Endothelial cell (in vitro differentiated cells): Measurements from ENCODE around the gene E2F8. TPM values are rescaled to one million over a fixed set of nuclear protein-coding genes. Genes with fewer than 3 reads are reported as not detected.

Source experiments
- DNase-seq: peaks from one replicate; pipeline ENCODE4 v3.0.0; 2021; ENCODE audit warnings: low spot score
- H3K27ac Mint-ChIP-seq: one replicate; pipeline ENCODE4 v1.8.0; 2021; ENCODE audit warnings: mixed read lengths, inconsistent platforms; ENCODE audit not compliant: unreplicated experiment
- H3K27me3 Mint-ChIP-seq: one replicate; pipeline ENCODE4 v1.8.0; 2021; ENCODE audit warnings: mild to moderate bottlenecking, moderate library complexity, mixed read lengths, inconsistent platforms; ENCODE audit not compliant: unreplicated experiment
- H3K36me3 Mint-ChIP-seq: one replicate; pipeline ENCODE4 v1.8.0; 2021; ENCODE audit warnings: mild to moderate bottlenecking, low read depth, mixed read lengths, inconsistent platforms; ENCODE audit not compliant: unreplicated experiment
- H3K4me1 Mint-ChIP-seq: one replicate; pipeline ENCODE4 v1.8.0; 2021; ENCODE audit warnings: mild to moderate bottlenecking, mixed read lengths, inconsistent platforms; ENCODE audit not compliant: unreplicated experiment
- H3K4me3 Mint-ChIP-seq: one replicate; pipeline ENCODE4 v1.8.0; 2021; ENCODE audit warnings: mild to moderate bottlenecking, mixed read lengths, inconsistent platforms; ENCODE audit not compliant: unreplicated experiment
- H3K9me3 Mint-ChIP-seq: one replicate; pipeline ENCODE4 v1.8.0; 2021; ENCODE audit warnings: mixed read lengths, inconsistent platforms; ENCODE audit not compliant: unreplicated experiment
- CTCF ChIP-seq: fragments of 200-600 bp; sonication (generic); IDR thresholded peaks from one replicate; pipeline ENCODE4 v1.5.0; 2021; ENCODE audit warnings: antibody characterized with exemption; ENCODE audit not compliant: unreplicated experiment
- total RNA-seq: library from RNA; stranded (reverse); fragmentation: NEBNext Ultra II Directional; extraction: Animal tissue kit (Norgen Biotek cat#: 25700); gene quantifications from one replicate; pipeline ENCODE4 v1.2.1, GENCODE V29; 2021; ENCODE audit not compliant: unreplicated experiment

Gene E2F8
- total RNA-seq, 1 donor from 2014 or later, result 0.92 TPM

- Mint-ChIP-seq H3K27me3 (peaks cover 2% of the 10 kb centered on the region), H3K9me3 (no peaks in the 10 kb centered on the region), H3K4me1 (peaks cover 13% of the 10 kb centered on the region), H3K4me3 (no peak overlapping the region), H3K27ac (no peak overlapping the region), H3K36me3 (no peaks in the 10 kb centered on the region)
- TF ChIP-seq CTCF, result no peak
- no peak for DNase-seq
Observed at GRCh38 chr11:19252394-19253152, 11.8 kb upstream of the E2F8 start.

DNA sequence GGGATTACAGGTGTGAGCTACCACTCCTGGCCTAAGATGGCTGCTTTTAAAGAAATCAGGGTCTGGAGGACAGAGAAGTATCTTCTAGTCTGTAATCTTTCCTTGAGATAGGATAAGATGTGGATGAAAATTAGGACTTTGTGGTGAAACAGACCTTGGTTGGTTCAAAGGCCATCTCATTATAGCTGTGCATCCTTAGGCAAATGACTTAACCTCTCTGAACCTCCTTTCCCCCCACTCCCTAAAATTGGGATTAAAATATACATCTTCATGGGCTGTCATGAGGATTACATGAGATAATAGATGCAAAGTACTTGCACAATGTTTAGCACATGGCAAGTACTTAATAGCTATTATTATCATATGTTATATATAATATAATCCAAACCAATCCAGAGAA, 10.8 kb upstream of the E2F8 start:
- no peak overlapping the region for H3K27ac Mint-ChIP-seq
- no peak for DNase-seq
- H3K4me3 Mint-ChIP-seq, result no peak overlapping the region
- no peak for TF ChIP-seq CTCF
- H3K4me1 Mint-ChIP-seq, result peaks cover 13% of the 10 kb centered on the region
- H3K36me3 Mint-ChIP-seq, result no peaks in the 10 kb centered on the region
- peaks cover 2% of the 10 kb centered on the region for H3K27me3 Mint-ChIP-seq
- no peaks in the 10 kb centered on the region for H3K9me3 Mint-ChIP-seq

GRCh38 chr11:19246816-19247215, 6.1 kb upstream of the E2F8 start:
- peaks cover 13% of the 10 kb centered on the region for H3K27me3 Mint-ChIP-seq
- H3K36me3 Mint-ChIP-seq, result no peaks in the 10 kb centered on the region
- H3K27ac Mint-ChIP-seq, result no peak overlapping the region
- no peak for DNase-seq
- no peak overlapping the region for H3K4me3 Mint-ChIP-seq
- no peak for TF ChIP-seq CTCF
- peaks cover 2% of the 10 kb centered on the region for H3K4me1 Mint-ChIP-seq
- no peaks in the 10 kb centered on the region for H3K9me3 Mint-ChIP-seq

- H3K9me3 Mint-ChIP-seq, result no peaks in the 10 kb centered on the region
- TF ChIP-seq CTCF, result no peak
- peaks cover 13% of the 10 kb centered on the region for H3K27me3 Mint-ChIP-seq
- no peak for DNase-seq
- no peaks in the 10 kb centered on the region for H3K36me3 Mint-ChIP-seq
- no peak overlapping the region for H3K4me3 Mint-ChIP-seq
- H3K4me1 Mint-ChIP-seq, result peaks cover 2% of the 10 kb centered on the region
- no peak overlapping the region for H3K27ac Mint-ChIP-seq
Observed at GRCh38 chr11:19245351-19245750, 4.6 kb upstream of the E2F8 start.

DNA sequence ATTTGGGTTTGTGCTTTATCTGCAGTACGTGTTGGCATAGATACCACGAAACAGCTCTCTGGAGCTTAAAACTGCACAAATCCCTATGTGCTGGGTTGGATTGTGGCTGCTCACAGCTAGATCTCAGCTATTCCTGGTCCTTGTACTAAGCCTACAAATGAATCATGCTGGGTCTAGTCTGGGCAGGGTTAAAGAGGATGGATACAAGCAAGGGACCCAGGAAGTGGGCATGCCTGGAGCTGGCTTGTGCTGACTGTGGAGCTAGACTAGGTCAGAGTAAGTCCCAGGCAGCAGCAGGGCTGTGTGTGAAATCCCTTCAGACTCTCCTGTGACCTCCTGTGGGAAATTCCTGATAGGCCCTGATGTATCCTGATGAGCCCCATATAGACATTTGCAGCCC, 3.9 kb upstream of the E2F8 start:
- H3K27ac Mint-ChIP-seq, result no peak overlapping the region
- no peaks in the 10 kb centered on the region for H3K36me3 Mint-ChIP-seq
- no peak overlapping the region for H3K4me3 Mint-ChIP-seq
- peaks cover 2% of the 10 kb centered on the region for H3K4me1 Mint-ChIP-seq
- no peaks in the 10 kb centered on the region for H3K9me3 Mint-ChIP-seq
- peaks cover 16% of the 10 kb centered on the region for H3K27me3 Mint-ChIP-seq
- TF ChIP-seq CTCF, result no peak
- DNase-seq, result no peak
